Gastrocnemius medialis (tissue), 4 donors: Measurements from ENCODE around the gene ACTN3. TPM values are rescaled to one million over a fixed set of nuclear protein-coding genes. Genes with fewer than 3 reads are reported as not detected.

ENCODE experiments used
- ATAC-seq, 2 donors: fragments of 150-250 bp; one replicate each; pipeline ENCODE4 v1.9.1; 2016
- DNase-seq, 2 donors: peaks; one replicate each; pipeline ENCODE4 v3.0.0-alpha.2; 2019
- H3K27ac ChIP-seq, 4 donors: fragments of 200-600 bp; sonication (generic); 1 replicate in 1 of 4; 2 replicates in 3 of 4; pipeline ENCODE4 v1.5.1; 2016 to 2018; ENCODE audit warnings: mild to moderate bottlenecking in 2 of 4, moderate library complexity in 1 of 4
- H3K27me3 ChIP-seq, 3 donors: fragments of 200-600 bp; sonication (generic) in 2 of 3; 1 replicate in 1 of 3; 2 replicates in 2 of 3; pipeline versions ENCODE4 v1.5.1 to v1.6.0; 2016 to 2019; ENCODE audit warnings: mild to moderate bottlenecking in 1 of 3, moderate library complexity in 1 of 3
- H3K36me3 ChIP-seq, 2 donors: fragments of 200-600 bp; sonication (generic) in 1 of 2; one replicate each; pipeline ENCODE4 v1.5.1; 2017 to 2018
- H3K4me1 ChIP-seq, 2 donors: fragments of 200-600 bp; sonication (generic) in 1 of 2; one replicate each; pipeline ENCODE4 v1.5.1; 2016 to 2017; ENCODE audit warnings: mild to moderate bottlenecking in 2 of 2
- H3K4me3 ChIP-seq, 4 donors: fragments of 200-600 bp; sonication (generic) in 3 of 4; 1 replicate in 1 of 4; 2 replicates in 3 of 4; pipeline ENCODE4 v1.5.1; 2016 to 2019; ENCODE audit warnings: mild to moderate bottlenecking in 2 of 4
- H3K9me3 ChIP-seq, 3 donors: fragments of 200-600 bp; sonication (generic) in 2 of 3; 1 replicate in 1 of 3; 2 replicates in 2 of 3; pipeline ENCODE4 v1.5.1; 2016 to 2019
- POLR2A ChIP-seq, 2 donors: fragments of 450-650 bp; IDR thresholded peaks; one replicate each; pipeline ENCODE4 v1.6.1; 2017; ENCODE audit warnings: antibody characterized with exemption in 2 of 2, mild to moderate bottlenecking in 2 of 2, moderate library complexity in 2 of 2
- in situ Hi-C, 4 donors: fragments of 200-750 bp; cut with MboI; loops; one replicate each; pipeline versions ENCODE4 v1.15.0 to v1.8.0; 2017; ENCODE audit warnings: low sequenced_read_pairs in 4 of 4
- intact Hi-C: fragments of 100-400 bp; cut with DNase I; formaldehyde crosslinking; loops from one replicate; pipeline ENCODE4 v1.15.1; 2023; ENCODE audit warnings: low total_unique reads
- total RNA-seq, 4 donors: library from RNA; depleted of rRNA; stranded (reverse); fragments of >200 nt; gene quantifications; one replicate each; pipeline versions ENCODE4 v1.1.0 to v1.2.3, GENCODE V29; 2016
- TF ChIP-seq, protein P1 (sequence below), 5 experiments: fragments of 450-650 bp in 3 of 5; fragments of 200-600 bp in 2 of 5; sonication (generic) in 2 of 5; IDR thresholded peaks in 4 of 5; conservative IDR thresholded peaks in 1 of 5; 1 replicate in 4 of 5; 2 replicates in 1 of 5; pipeline ENCODE4 v1.5.1; 2016 to 2019; ENCODE audit warnings: antibody characterized with exemption in 5 of 5, mild to moderate bottlenecking in 3 of 5, moderate library complexity in 3 of 5

ACTN3 gene
- total RNA-seq, 4 donors from 2014 or later = 0.85 to 2.4 (median 1.2) TPM

DNA sequence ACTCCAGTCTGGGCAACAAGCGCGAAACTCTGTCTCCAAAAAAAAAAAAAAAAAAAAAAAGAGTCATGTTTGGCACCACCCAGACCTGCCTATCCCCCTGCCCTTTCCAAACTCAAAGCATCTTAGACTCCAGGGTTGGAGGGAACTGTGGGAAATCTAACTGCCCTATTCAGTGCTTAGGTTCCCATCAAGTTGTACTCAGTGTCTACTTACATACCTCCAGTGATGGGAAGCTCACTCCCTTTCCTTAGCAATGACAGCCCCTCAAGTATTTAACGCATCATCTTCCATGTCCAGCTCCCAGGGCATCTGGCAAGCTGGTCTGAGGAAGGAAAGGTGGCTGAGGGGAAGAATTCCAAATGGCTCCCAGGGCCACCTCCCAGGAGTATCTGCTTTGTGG lies 3.0 kb downstream of the ACTN3 start:
- Histone ChIP-seq H3K36me3 (no peaks in the 10 kb centered on the region), H3K9me3 (no peaks in the 10 kb centered on the region), H3K27ac (peak overlapping the region in 1 of 4 donors; percentile 94), H3K4me1 (peaks cover 25 to 35% of the 10 kb centered on the region in 2 donors), H3K27me3 (no peaks in the 10 kb centered on the region), H3K4me3 (no peak overlapping the region)
- intact Hi-C loops (loop anchor here (2.0 kb wide), 1 partner anchor 67 kb away; the partner anchor contains the start of gene RBM14), in situ Hi-C loops (no loop called here)
- TF ChIP-seq, protein P1, sequence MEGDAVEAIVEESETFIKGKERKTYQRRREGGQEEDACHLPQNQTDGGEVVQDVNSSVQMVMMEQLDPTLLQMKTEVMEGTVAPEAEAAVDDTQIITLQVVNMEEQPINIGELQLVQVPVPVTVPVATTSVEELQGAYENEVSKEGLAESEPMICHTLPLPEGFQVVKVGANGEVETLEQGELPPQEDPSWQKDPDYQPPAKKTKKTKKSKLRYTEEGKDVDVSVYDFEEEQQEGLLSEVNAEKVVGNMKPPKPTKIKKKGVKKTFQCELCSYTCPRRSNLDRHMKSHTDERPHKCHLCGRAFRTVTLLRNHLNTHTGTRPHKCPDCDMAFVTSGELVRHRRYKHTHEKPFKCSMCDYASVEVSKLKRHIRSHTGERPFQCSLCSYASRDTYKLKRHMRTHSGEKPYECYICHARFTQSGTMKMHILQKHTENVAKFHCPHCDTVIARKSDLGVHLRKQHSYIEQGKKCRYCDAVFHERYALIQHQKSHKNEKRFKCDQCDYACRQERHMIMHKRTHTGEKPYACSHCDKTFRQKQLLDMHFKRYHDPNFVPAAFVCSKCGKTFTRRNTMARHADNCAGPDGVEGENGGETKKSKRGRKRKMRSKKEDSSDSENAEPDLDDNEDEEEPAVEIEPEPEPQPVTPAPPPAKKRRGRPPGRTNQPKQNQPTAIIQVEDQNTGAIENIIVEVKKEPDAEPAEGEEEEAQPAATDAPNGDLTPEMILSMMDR (IDR thresholded peaks at IDR 0.05 in 4 of 5, conservative IDR thresholded peaks at IDR 0.05 in 1 of 5) = no peak
- TF ChIP-seq POLR2A (IDR thresholded peaks at IDR 0.05) = no peak
- DNase-seq = no peak
- no peak for ATAC-seq

DNA sequence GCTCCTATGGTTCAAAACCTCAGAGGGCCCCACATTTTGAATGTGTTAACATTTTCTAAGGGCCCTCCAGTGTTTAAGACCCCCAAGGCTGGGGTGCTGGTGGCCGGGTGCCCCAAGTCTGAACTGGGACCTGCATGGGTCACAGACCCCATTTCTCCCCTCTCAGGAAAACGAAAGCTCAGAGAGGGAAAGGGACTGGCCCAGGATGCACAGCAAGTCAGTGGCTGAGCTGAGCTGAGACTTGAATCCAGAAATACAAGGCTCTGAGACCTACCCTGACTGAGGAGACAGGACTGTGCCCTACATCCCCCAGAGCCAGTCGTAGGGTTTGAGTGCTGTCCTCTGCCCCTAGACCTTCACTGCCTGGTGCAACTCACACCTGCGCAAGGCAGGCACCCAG lies 4.2 kb downstream of the ACTN3 start:
- DNase-seq (no peak), ATAC-seq (no peak)
- no peak for TF ChIP-seq POLR2A (IDR thresholded peaks at IDR 0.05)
- TF ChIP-seq, protein P1 (IDR thresholded peaks at IDR 0.05 in 4 of 5, conservative IDR thresholded peaks at IDR 0.05 in 1 of 5) = no peak
- Histone ChIP-seq H3K36me3 (no peaks in the 10 kb centered on the region), H3K4me1 (peaks cover 18 to 28% of the 10 kb centered on the region in 2 donors), H3K27ac (peak overlapping the region in 2 of 4 donors; percentile 44 to 94), H3K9me3 (no peaks in the 10 kb centered on the region), H3K4me3 (no peak overlapping the region), H3K27me3 (no peaks in the 10 kb centered on the region)
- intact Hi-C loops = no loop called here
- in situ Hi-C loops = no loop called here

DNA sequence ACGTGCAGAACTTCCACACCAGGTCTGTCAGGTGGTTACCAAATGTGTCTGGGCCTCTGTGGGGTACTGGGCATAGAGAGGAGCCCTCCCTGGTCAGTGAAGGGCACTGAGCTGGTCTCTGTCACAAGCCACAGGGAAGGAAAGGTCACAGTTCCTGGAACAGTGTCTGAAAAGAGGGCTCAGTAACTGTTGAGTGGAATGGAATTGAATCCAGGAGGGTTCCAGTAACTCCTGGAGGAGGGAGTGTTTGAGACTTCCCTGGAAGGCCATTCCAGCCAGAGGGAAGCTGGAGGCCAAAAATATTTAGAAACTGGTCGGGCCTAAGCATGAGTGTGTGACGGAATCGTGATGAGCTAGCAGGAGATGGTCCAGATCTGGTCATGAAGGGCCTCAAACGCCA lies 7.9 kb downstream of the ACTN3 start:
- no peaks in the 10 kb centered on the region for H3K9me3 ChIP-seq
- no peaks in the 10 kb centered on the region for H3K36me3 ChIP-seq
- DNase-seq (no peak), ATAC-seq (no peak)
- H3K4me1 ChIP-seq = peaks cover 6 to 10% of the 10 kb centered on the region in 2 donors
- in situ Hi-C loops = no loop called here
- intact Hi-C loops = no loop called here
- peak overlapping the region in 1 of 4 donors; percentile 44 for H3K27ac ChIP-seq
- TF ChIP-seq, protein P1 (IDR thresholded peaks at IDR 0.05 in 4 of 5, conservative IDR thresholded peaks at IDR 0.05 in 1 of 5) = no peak
- no peak for TF ChIP-seq POLR2A (IDR thresholded peaks at IDR 0.05)
- peaks cover 0 to 6% (median 0%) of the 10 kb centered on the region in 3 donors for H3K27me3 ChIP-seq
- no peak overlapping the region for H3K4me3 ChIP-seq

DNA sequence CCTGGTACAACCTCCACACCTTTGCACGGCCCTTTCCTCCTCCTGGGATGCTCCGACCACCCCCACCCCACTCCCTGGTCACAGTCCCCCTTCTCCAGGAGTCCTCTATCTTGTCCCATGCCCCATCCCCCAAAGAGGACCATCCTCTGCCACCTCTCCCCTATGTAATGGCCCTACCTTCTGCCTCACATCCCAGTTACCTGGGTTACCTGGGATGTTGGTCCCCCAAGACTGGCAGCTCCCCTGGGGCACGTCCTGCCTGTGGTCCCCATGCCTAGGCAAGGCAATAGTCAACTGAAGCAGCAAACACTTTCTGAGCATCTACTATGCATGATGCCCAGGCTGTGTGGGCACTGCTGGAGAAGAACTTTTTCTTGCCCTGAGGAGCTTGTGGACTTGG lies 8.7 kb downstream of the ACTN3 start:
- no peak for ATAC-seq
- H3K4me1 ChIP-seq = peaks cover 6 to 10% of the 10 kb centered on the region in 2 donors
- no peak overlapping the region for H3K4me3 ChIP-seq
- no peaks in the 10 kb centered on the region for H3K9me3 ChIP-seq
- no peaks in the 10 kb centered on the region for H3K36me3 ChIP-seq
- no peak overlapping the region for H3K27ac ChIP-seq
- no peak for DNase-seq
- intact Hi-C loops = no loop called here
- peaks cover 0 to 6% (median 0%) of the 10 kb centered on the region in 3 donors for H3K27me3 ChIP-seq
- TF ChIP-seq, protein P1 (IDR thresholded peaks at IDR 0.05 in 4 of 5, conservative IDR thresholded peaks at IDR 0.05 in 1 of 5) = no peak
- TF ChIP-seq POLR2A (IDR thresholded peaks at IDR 0.05) = no peak
- in situ Hi-C loops = no loop called here

DNA sequence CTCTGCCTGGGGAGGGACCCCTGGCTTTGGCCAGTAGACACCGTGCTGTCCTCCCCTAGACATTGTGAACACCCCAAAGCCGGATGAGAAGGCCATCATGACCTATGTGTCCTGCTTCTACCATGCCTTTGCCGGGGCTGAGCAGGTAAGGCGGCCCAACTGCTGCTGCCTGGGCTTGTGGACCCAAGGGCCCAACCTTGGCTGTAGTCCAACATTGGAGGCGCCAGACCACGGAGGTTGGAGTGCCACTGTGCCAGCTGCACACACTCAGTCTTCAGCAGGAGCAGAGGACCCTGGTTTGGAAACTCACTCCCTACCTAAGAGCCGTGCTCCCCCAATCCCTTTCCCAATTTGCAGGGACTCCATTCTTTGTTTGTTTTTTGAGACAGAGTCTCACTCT lies 9.4 kb downstream of the ACTN3 start:
- peak overlapping the region in 1 of 4 donors; percentile 34 for H3K27ac ChIP-seq
- no peaks in the 10 kb centered on the region for H3K36me3 ChIP-seq
- H3K4me3 ChIP-seq = no peak overlapping the region
- TF ChIP-seq, protein P1 (IDR thresholded peaks at IDR 0.05 in 4 of 5, conservative IDR thresholded peaks at IDR 0.05 in 1 of 5) = no peak
- no peak for TF ChIP-seq POLR2A (IDR thresholded peaks at IDR 0.05)
- H3K9me3 ChIP-seq = no peaks in the 10 kb centered on the region
- ATAC-seq (no peak), DNase-seq (no peak)
- peaks cover 6 to 10% of the 10 kb centered on the region in 2 donors for H3K4me1 ChIP-seq
- intact Hi-C loops = no loop called here
- in situ Hi-C loops = no loop called here
- H3K27me3 ChIP-seq = peaks cover 0 to 6% (median 0%) of the 10 kb centered on the region in 3 donors
